Measurements from ENCODE around the gene PIK3C2G. TPM values are rescaled to one million over a fixed set of nuclear protein-coding genes. Genes with fewer than 3 reads are reported as not detected.

The PIK3C2G gene
- total and polyA plus RNA-seq, 3 experiments from 2014 or later, result not detected

DNA sequence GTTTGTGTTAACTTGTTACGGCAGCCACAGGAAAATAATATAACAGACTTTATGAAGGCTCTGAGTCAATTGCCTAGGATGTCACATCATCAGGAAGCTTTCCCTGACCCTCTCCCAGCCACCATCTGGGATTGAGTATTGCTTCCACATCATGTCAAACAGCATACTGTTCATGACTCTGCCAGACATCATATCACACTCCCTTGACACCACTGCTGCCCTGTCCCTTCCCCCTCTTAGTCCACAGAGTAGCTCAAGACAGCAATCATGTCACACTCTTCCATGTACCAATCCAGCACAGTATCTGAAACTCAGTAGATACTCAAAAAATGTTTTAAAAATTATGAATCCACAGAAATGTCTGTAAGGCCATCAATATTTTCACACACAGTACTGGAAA lies 168.0 kb downstream of the PIK3C2G start:
- Histone ChIP-seq H3K4me3 (ENCODE audit: low read length) (no peak overlapping the region), H3K9me3 (ENCODE audit: low read length) (no peaks in the 10 kb centered on the region), H3K27ac (ENCODE audit: low read depth, low read length) (no peak overlapping the region), H3K36me3 (ENCODE audit: insufficient read depth, low read length) (no peaks in the 10 kb centered on the region), H3K4me1 (ENCODE audit: insufficient read depth, low read length) (no peaks in the 10 kb centered on the region), H3K27me3 (ENCODE audit: insufficient read depth, low read length, poor library complexity, severe bottlenecking) (no peaks in the 10 kb centered on the region)
- ChIA-PET POLR2A (no interaction called here), CTCF (no interaction called here)
- no peak overlapping the region for H3K4me3 Mint-ChIP-seq
- peaks cover 0 to 9% (median 2%) of the 10 kb centered on the region in 5 donors for H3K9me3 Mint-ChIP-seq
- H3K27ac Mint-ChIP-seq, result no peak overlapping the region
- no peaks in the 10 kb centered on the region for H3K27me3 Mint-ChIP-seq
- no peaks in the 10 kb centered on the region for H3K4me1 Mint-ChIP-seq
- no peaks in the 10 kb centered on the region for H3K36me3 Mint-ChIP-seq
- DNase-seq, result no peak

DNA sequence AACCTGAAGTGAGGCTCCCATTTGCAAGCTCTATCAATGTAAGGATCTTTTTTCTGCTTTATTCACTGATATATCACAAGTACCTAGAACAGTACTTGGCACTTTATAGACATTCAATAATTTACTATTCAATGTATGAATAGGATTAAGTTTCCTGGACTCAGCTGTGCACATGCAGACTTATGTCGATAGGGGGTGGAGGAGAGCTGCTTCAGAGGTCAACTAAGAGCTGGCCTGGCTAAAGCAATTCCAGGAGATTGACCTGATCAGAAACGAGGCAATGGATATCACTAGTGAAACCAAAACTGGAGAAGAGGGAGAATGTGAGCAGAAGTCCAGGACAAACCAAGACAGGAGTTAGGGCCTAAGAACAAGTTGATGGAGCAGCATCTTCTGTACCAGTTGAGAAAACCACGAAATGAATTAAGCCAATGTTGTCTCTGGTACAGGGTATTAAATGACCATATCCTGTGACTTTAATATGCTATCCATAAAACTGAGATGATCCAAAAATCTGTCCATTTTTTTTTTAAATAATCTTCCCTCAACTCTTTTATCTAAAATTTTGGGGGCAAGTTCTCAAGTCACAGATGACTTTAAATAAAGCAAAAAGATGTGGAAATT lies 169.2 kb downstream of the PIK3C2G start:
- Mint-ChIP-seq H3K36me3 (no peaks in the 10 kb centered on the region), H3K9me3 (peaks cover 0 to 7% (median 2%) of the 10 kb centered on the region in 5 donors), H3K27me3 (peaks cover 0 to under 1% of the 10 kb centered on the region in 2 donors), H3K4me3 (no peak overlapping the region), H3K27ac (no peak overlapping the region), H3K4me1 (no peaks in the 10 kb centered on the region)
- CTCF ChIA-PET, result no interaction called here
- POLR2A ChIA-PET, result no interaction called here
- Histone ChIP-seq H3K27me3 (ENCODE audit: insufficient read depth, low read length, poor library complexity, severe bottlenecking) (no peaks in the 10 kb centered on the region), H3K36me3 (ENCODE audit: insufficient read depth, low read length) (no peaks in the 10 kb centered on the region), H3K4me1 (ENCODE audit: insufficient read depth, low read length) (no peaks in the 10 kb centered on the region), H3K27ac (ENCODE audit: low read depth, low read length) (no peak overlapping the region), H3K4me3 (ENCODE audit: low read length) (no peak overlapping the region), H3K9me3 (ENCODE audit: low read length) (no peaks in the 10 kb centered on the region)
- DNase-seq, result no peak

DNA sequence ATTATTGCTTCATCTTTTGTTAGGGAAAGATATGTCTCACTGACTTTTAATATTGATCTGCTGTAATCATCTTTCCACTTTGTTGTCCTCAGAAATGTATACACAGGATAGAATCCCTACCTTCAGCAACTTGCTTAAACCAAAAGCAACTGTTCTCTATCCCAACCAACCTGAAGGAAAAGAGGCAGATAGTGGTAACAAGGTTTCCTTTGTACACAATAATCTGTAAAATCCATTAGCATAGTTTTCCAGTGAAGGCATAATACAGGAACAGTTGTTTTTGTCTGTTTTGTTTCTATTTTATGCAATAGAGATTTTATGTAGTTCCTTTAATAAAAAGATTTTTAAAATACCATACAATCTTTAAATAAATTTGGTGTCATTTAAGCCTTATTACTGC lies 170.5 kb downstream of the PIK3C2G start:
- no peaks in the 10 kb centered on the region for H3K36me3 ChIP-seq (ENCODE audit: insufficient read depth, low read length)
- H3K4me1 ChIP-seq (ENCODE audit: insufficient read depth, low read length), result no peaks in the 10 kb centered on the region
- Mint-ChIP-seq H3K36me3 (no peaks in the 10 kb centered on the region), H3K27ac (no peak overlapping the region), H3K27me3 (peaks cover 0 to 1% of the 10 kb centered on the region in 2 donors), H3K4me1 (no peaks in the 10 kb centered on the region), H3K9me3 (peaks cover 0 to 4% (median 2%) of the 10 kb centered on the region in 5 donors), H3K4me3 (no peak overlapping the region)
- H3K27me3 ChIP-seq (ENCODE audit: insufficient read depth, low read length, poor library complexity, severe bottlenecking), result no peaks in the 10 kb centered on the region
- ChIA-PET POLR2A (no interaction called here), CTCF (no interaction called here)
- DNase-seq, result no peak
- no peak overlapping the region for H3K4me3 ChIP-seq (ENCODE audit: low read length)
- H3K27ac ChIP-seq (ENCODE audit: low read depth, low read length), result no peak overlapping the region
- no peaks in the 10 kb centered on the region for H3K9me3 ChIP-seq (ENCODE audit: low read length)

DNA sequence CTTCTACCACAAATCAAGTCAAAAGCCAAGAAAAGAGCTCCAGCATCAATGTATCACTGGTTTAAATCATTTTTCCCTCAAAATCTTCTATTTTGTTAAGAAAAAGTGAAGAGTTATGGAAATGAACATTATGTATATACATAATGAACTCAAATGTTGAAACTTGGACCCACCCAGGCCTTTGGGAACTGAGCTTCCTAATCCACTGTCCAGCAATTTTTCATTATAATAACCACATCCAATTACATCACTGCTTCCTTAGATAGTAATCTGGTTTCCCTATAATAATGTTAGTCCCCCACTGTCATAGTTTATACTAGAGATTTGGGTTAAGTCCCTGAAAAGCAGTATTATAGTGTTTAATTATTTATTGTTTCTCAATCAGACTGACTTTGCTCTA lies 170.9 kb downstream of the PIK3C2G start:
- Mint-ChIP-seq H3K4me3 (no peak overlapping the region), H3K9me3 (peaks cover 0 to 3% (median 0%) of the 10 kb centered on the region in 5 donors), H3K36me3 (no peaks in the 10 kb centered on the region), H3K4me1 (no peaks in the 10 kb centered on the region), H3K27ac (no peak overlapping the region), H3K27me3 (peaks cover 0 to 1% of the 10 kb centered on the region in 2 donors)
- ChIA-PET CTCF (no interaction called here), POLR2A (no interaction called here)
- no peaks in the 10 kb centered on the region for H3K4me1 ChIP-seq (ENCODE audit: insufficient read depth, low read length)
- DNase-seq, result no peak
- no peaks in the 10 kb centered on the region for H3K27me3 ChIP-seq (ENCODE audit: insufficient read depth, low read length, poor library complexity, severe bottlenecking)
- no peak overlapping the region for H3K4me3 ChIP-seq (ENCODE audit: low read length)
- no peaks in the 10 kb centered on the region for H3K9me3 ChIP-seq (ENCODE audit: low read length)
- H3K27ac ChIP-seq (ENCODE audit: low read depth, low read length), result no peak overlapping the region
- no peaks in the 10 kb centered on the region for H3K36me3 ChIP-seq (ENCODE audit: insufficient read depth, low read length)

DNA sequence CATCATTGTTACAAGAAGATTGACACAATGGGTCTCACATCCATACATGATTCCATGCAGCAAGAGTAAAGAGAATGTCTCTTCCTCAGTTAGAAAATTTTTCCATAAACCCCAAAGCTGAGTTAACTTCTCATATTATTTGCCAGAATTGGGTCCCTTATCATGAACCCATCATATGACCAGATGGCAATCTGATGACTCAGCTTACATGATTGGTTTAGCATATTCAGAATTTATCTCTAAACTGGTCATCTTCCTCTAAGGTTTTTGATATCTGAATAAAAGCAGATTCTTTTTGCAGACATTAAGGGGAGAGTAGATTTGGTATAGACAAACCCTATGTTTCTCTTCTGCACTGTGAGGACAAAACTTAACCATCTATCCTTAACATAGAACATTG lies 174.9 kb downstream of the PIK3C2G start:
- no peaks in the 10 kb centered on the region for H3K9me3 Mint-ChIP-seq
- H3K9me3 ChIP-seq (ENCODE audit: low read length), result no peaks in the 10 kb centered on the region
- peaks cover 0 to 1% of the 10 kb centered on the region in 2 donors for H3K27me3 Mint-ChIP-seq
- no peaks in the 10 kb centered on the region for H3K4me1 Mint-ChIP-seq
- no peaks in the 10 kb centered on the region for H3K4me1 ChIP-seq (ENCODE audit: insufficient read depth, low read length)
- no peaks in the 10 kb centered on the region for H3K27me3 ChIP-seq (ENCODE audit: insufficient read depth, low read length, poor library complexity, severe bottlenecking)
- POLR2A ChIA-PET, result no interaction called here
- no peaks in the 10 kb centered on the region for H3K36me3 ChIP-seq (ENCODE audit: insufficient read depth, low read length)
- H3K27ac ChIP-seq (ENCODE audit: low read depth, low read length), result no peak overlapping the region
- DNase-seq, result no peak
- H3K4me3 ChIP-seq (ENCODE audit: low read length), result no peak overlapping the region
- H3K36me3 Mint-ChIP-seq, result no peaks in the 10 kb centered on the region
- H3K4me3 Mint-ChIP-seq, result no peak overlapping the region
- H3K27ac Mint-ChIP-seq, result no peak overlapping the region
- CTCF ChIA-PET, result no interaction called here

- Histone ChIP-seq H3K36me3 (ENCODE audit: insufficient read depth, low read length) (no peaks in the 10 kb centered on the region), H3K9me3 (ENCODE audit: low read length) (no peaks in the 10 kb centered on the region), H3K27me3 (ENCODE audit: insufficient read depth, low read length, poor library complexity, severe bottlenecking) (no peaks in the 10 kb centered on the region), H3K4me1 (ENCODE audit: insufficient read depth, low read length) (no peaks in the 10 kb centered on the region), H3K27ac (ENCODE audit: low read depth, low read length) (no peak overlapping the region), H3K4me3 (ENCODE audit: low read length) (no peak overlapping the region)
- no peak overlapping the region for H3K4me3 Mint-ChIP-seq
- no peaks in the 10 kb centered on the region for H3K4me1 Mint-ChIP-seq
- H3K27me3 Mint-ChIP-seq, result peaks cover 0 to 1% of the 10 kb centered on the region in 2 donors
- H3K36me3 Mint-ChIP-seq, result no peaks in the 10 kb centered on the region
- DNase-seq, result no peak
- ChIA-PET POLR2A (no interaction called here), CTCF (no interaction called here)
- peaks cover 0 to 8% (median 0%) of the 10 kb centered on the region in 5 donors for H3K9me3 Mint-ChIP-seq
- H3K27ac Mint-ChIP-seq, result no peak overlapping the region
Measured at GRCh38 chr12:18439541-18439940, 178.2 kb downstream of the PIK3C2G start.

DNA sequence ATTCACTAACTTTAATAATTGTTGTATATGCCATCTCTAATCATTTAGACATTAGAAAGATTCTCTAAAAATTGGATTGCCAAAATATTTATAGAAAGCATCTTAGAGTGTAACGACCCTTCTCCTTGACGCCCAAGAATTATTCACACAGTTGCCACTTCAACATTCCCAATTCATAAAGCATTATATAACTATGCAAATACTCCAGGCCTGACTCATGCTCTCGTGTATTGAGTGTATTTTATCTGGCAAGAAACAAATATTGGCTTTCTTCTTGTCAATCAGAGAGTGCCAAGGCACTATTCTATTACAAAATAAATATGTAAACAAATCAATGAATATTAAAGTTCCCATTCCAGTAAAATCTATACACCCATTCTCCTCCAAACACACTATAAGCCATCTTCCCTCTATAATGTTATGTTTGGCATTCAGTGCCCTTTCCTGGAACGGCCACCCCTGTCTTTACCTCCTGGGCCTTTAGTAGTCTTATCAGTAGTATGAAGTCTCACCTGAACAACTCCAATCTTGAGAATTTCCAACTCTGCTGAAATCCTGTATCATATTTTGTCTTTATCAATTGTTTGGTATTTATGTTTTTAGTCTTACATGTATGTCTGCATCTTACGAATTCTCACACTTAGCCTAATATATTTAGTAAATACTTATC lies 182.6 kb downstream of the PIK3C2G start:
- Mint-ChIP-seq H3K27ac (no peak overlapping the region), H3K4me1 (no peaks in the 10 kb centered on the region), H3K27me3 (no peaks in the 10 kb centered on the region), H3K36me3 (no peaks in the 10 kb centered on the region), H3K9me3 (peaks cover 0 to 13% (median 2%) of the 10 kb centered on the region in 5 donors), H3K4me3 (no peak overlapping the region)
- POLR2A ChIA-PET, result no interaction called here
- no peak for DNase-seq
- no peaks in the 10 kb centered on the region for H3K9me3 ChIP-seq (ENCODE audit: low read length)
- H3K27me3 ChIP-seq (ENCODE audit: insufficient read depth, low read length, poor library complexity, severe bottlenecking), result no peaks in the 10 kb centered on the region
- H3K36me3 ChIP-seq (ENCODE audit: insufficient read depth, low read length), result no peaks in the 10 kb centered on the region
- no peaks in the 10 kb centered on the region for H3K4me1 ChIP-seq (ENCODE audit: insufficient read depth, low read length)
- no peak overlapping the region for H3K27ac ChIP-seq (ENCODE audit: low read depth, low read length)
- no peak overlapping the region for H3K4me3 ChIP-seq (ENCODE audit: low read length)
- CTCF ChIA-PET, result no interaction called here

DNA sequence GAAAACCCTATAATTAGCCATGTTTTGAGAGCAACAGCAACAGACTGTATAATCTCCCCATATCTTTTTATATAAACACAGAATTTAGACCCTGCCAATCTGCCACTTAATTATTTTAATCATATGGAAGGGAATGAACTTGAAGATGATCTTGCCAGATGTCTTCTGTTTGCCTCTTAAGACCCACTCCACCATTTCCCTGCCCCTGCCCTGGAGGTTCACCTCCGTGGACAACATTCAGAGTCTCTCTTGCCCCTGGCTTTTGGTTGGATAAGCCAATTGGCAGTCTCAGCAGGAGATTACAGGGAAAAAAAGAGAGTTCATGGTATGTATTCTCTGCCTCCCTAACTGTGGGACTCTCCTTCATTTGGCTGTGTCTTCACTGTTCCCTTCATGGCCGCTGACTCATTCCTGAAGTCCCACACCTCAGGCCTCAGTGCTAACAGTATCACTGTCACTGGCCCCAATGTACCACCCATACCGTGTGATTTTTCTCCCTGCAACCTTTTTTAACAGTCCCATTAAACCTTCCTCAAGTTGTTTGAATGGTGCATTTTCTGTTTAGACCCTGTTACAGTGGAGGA lies 184.8 kb downstream of the PIK3C2G start:
- Mint-ChIP-seq H3K4me1 (no peaks in the 10 kb centered on the region), H3K4me3 (no peak overlapping the region), H3K27ac (no peak overlapping the region), H3K27me3 (no peaks in the 10 kb centered on the region), H3K36me3 (no peaks in the 10 kb centered on the region), H3K9me3 (peaks cover 0 to 13% (median 5%) of the 10 kb centered on the region in 5 donors)
- Histone ChIP-seq H3K4me1 (ENCODE audit: insufficient read depth, low read length) (no peaks in the 10 kb centered on the region), H3K27me3 (ENCODE audit: insufficient read depth, low read length, poor library complexity, severe bottlenecking) (no peaks in the 10 kb centered on the region), H3K9me3 (ENCODE audit: low read length) (no peaks in the 10 kb centered on the region), H3K36me3 (ENCODE audit: insufficient read depth, low read length) (no peaks in the 10 kb centered on the region), H3K4me3 (ENCODE audit: low read length) (no peak overlapping the region), H3K27ac (ENCODE audit: low read depth, low read length) (no peak overlapping the region)
- CTCF ChIA-PET, result no interaction called here
- POLR2A ChIA-PET, result no interaction called here
- no peak for DNase-seq
